ENCODE results near the gene GAS7. TPM values are rescaled to one million over a fixed set of nuclear protein-coding genes. Genes with fewer than 3 reads are reported as not detected.

GAS7 gene
- total RNA-seq, 1 experiment from 2014 or later: 4.1 TPM

DNA sequence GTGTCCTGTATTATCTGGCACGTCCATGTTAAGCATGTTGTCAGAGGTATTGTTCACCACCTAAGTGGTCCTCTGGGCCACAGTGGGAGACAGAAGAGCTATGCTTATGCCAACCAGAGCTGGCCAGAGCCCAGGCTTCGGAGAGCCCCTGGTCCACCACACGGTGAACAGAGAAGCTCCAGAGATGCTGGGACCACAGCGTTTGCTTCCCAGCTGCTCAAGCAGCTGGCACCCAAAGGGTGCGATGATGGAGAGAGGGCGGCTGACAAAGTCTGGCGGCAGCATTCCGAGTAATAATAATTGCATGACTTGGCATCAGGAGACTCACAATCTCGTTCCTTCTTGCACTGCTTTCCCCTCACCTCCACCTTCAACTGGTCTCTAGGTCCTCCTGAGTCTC, 257.6 kb downstream of the GAS7 start:
- ChIA-PET RAD21 (ENCODE audit: low non-redundant PET in 1 of 2, low total read pairs in 2 of 2, uncharacterized antibody in 2 of 2, unreplicated experiment in 2 of 2) (no interaction called here), CTCF (interaction anchor here (1.2 to 1.4 kb wide), 2 partner anchors 12 to 16 kb away, joined by 3 to 4 read pairs; no protein-coding TSS in a partner anchor), POLR2A (no interaction called here)
- no peak for ATAC-seq
- Histone ChIP-seq H2AFZ (ENCODE audit: low read depth, low read length, poor library complexity, severe bottlenecking) (no peak overlapping the region), H3K9ac (ENCODE audit: low read length) (no peak overlapping the region), H4K20me1 (ENCODE audit: insufficient read depth) (no peaks in the 10 kb centered on the region), H3K4me1 (ENCODE audit: control insufficient read depth in 1 of 2, insufficient read depth in 2 of 2, low read length in 2 of 2) (no peaks in the 10 kb centered on the region), H3K9me3 (ENCODE audit: control insufficient read depth in 1 of 2, insufficient read depth in 1 of 2, low read depth in 1 of 2, low read length in 2 of 2) (no peaks in the 10 kb centered on the region), H3K4me3 (replicated peaks in 1 of 2; ENCODE audit: low read depth in 1 of 2, low read length in 2 of 2) (no peak overlapping the region), H3K36me3 (ENCODE audit: control insufficient read depth in 1 of 2, insufficient read depth in 2 of 2, low read length in 2 of 2) (no peaks in the 10 kb centered on the region), H3K27me3 (ENCODE audit: insufficient read depth, low read length) (no peaks in the 10 kb centered on the region), H3K9me2 (ENCODE audit: insufficient read depth) (no peaks in the 10 kb centered on the region), H3K27ac (ENCODE audit: low read depth, low read length) (no peak overlapping the region), H3K79me2 (ENCODE audit: insufficient read depth, low read length) (no peaks in the 10 kb centered on the region), H3K4me2 (ENCODE audit: low read length) (no peak overlapping the region)
- no TSS peak for BruUV-seq (replicated peaks)
- intact Hi-C loops (cut with micrococcal nuclease): no loop called here
- TF ChIP-seq FOSL1 (IDR thresholded peaks at IDR 0.05; ENCODE audit: low read depth): no peak
- TF ChIP-seq, protein P1, sequence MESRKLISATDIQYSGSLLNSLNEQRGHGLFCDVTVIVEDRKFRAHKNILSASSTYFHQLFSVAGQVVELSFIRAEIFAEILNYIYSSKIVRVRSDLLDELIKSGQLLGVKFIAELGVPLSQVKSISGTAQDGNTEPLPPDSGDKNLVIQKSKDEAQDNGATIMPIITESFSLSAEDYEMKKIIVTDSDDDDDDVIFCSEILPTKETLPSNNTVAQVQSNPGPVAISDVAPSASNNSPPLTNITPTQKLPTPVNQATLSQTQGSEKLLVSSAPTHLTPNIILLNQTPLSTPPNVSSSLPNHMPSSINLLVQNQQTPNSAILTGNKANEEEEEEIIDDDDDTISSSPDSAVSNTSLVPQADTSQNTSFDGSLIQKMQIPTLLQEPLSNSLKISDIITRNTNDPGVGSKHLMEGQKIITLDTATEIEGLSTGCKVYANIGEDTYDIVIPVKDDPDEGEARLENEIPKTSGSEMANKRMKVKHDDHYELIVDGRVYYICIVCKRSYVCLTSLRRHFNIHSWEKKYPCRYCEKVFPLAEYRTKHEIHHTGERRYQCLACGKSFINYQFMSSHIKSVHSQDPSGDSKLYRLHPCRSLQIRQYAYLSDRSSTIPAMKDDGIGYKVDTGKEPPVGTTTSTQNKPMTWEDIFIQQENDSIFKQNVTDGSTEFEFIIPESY (IDR thresholded peaks at IDR 0.05; ENCODE audit: extremely low read depth, insufficient replicate concordance, low read length): no peak
- TF ChIP-seq CBX3 (IDR thresholded peaks at IDR 0.05; ENCODE audit: low read depth): no peak
- no peak for DNase-seq (ENCODE audit: low read depth, low spot score)

DNA sequence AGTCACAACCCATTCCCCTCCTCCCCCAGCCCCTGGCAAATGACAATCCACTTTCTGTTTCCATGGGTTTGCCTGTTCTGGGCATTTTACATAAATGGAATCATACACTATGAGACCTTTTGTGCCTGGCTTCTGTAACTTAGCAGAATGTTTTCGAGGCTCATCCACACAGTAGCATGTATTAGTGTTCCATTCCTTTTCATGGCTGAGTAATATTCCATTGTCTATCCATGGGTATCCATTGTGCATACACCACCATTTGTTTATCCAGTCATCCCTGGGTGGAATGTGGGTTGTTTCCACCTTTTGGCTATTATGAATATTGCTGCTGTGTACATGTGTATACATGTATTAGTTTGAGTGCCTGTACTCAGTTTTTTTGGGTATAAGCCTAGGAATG, 259.6 kb downstream of the GAS7 start:
- CTCF ChIA-PET: interaction anchor here (1.2 kb wide), 1 partner anchor 10 kb away, joined by 3 read pairs; no protein-coding TSS in a partner anchor
- no peaks in the 10 kb centered on the region for H3K9me2 ChIP-seq (ENCODE audit: insufficient read depth)
- no TSS peak for BruUV-seq (replicated peaks)
- TF ChIP-seq YY1 (IDR thresholded peaks at IDR 0.05; ENCODE audit: extremely low read depth, insufficient replicate concordance, low read depth, low read length) (no peak), FOSL1 (IDR thresholded peaks at IDR 0.05; ENCODE audit: low read depth) (no peak), CEBPB (IDR thresholded peaks at IDR 0.05; ENCODE audit: low read depth) (no peak), POLR2AphosphoS5 (IDR thresholded peaks at IDR 0.05; ENCODE audit: low read depth, low read length) (no peak), ELF1 (IDR thresholded peaks at IDR 0.05; ENCODE audit: borderline replicate concordance, low read depth) (no peak), POLR2A (IDR thresholded peaks at IDR 0.05; ENCODE audit: borderline replicate concordance, extremely low read depth, insufficient read depth, insufficient read length) (no peak), ZNF274 (IDR thresholded peaks at IDR 0.05; ENCODE audit: low read depth, low read length) (no peak), SIN3A (IDR thresholded peaks at IDR 0.05; ENCODE audit: low read depth) (no peak)
- TF ChIP-seq, protein P2, sequence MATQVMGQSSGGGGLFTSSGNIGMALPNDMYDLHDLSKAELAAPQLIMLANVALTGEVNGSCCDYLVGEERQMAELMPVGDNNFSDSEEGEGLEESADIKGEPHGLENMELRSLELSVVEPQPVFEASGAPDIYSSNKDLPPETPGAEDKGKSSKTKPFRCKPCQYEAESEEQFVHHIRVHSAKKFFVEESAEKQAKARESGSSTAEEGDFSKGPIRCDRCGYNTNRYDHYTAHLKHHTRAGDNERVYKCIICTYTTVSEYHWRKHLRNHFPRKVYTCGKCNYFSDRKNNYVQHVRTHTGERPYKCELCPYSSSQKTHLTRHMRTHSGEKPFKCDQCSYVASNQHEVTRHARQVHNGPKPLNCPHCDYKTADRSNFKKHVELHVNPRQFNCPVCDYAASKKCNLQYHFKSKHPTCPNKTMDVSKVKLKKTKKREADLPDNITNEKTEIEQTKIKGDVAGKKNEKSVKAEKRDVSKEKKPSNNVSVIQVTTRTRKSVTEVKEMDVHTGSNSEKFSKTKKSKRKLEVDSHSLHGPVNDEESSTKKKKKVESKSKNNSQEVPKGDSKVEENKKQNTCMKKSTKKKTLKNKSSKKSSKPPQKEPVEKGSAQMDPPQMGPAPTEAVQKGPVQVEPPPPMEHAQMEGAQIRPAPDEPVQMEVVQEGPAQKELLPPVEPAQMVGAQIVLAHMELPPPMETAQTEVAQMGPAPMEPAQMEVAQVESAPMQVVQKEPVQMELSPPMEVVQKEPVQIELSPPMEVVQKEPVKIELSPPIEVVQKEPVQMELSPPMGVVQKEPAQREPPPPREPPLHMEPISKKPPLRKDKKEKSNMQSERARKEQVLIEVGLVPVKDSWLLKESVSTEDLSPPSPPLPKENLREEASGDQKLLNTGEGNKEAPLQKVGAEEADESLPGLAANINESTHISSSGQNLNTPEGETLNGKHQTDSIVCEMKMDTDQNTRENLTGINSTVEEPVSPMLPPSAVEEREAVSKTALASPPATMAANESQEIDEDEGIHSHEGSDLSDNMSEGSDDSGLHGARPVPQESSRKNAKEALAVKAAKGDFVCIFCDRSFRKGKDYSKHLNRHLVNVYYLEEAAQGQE (IDR thresholded peaks at IDR 0.05; ENCODE audit: low read depth): no peak
- TF ChIP-seq, protein P3, sequence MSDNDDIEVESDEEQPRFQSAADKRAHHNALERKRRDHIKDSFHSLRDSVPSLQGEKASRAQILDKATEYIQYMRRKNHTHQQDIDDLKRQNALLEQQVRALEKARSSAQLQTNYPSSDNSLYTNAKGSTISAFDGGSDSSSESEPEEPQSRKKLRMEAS (IDR thresholded peaks at IDR 0.05): no peak
- TF ChIP-seq, protein P1 (IDR thresholded peaks at IDR 0.05; ENCODE audit: extremely low read depth, insufficient replicate concordance, low read length): no peak

More for the DNA sequence above, 259.6 kb downstream of the GAS7 start:
- Histone ChIP-seq H3K27me3 (ENCODE audit: insufficient read depth, low read length) (no peaks in the 10 kb centered on the region), H4K20me1 (ENCODE audit: insufficient read depth) (no peaks in the 10 kb centered on the region), H3K4me1 (ENCODE audit: control insufficient read depth in 1 of 2, insufficient read depth in 2 of 2, low read length in 2 of 2) (no peaks in the 10 kb centered on the region), H3K27ac (ENCODE audit: low read depth, low read length) (no peak overlapping the region), H3K9me3 (ENCODE audit: control insufficient read depth in 1 of 2, insufficient read depth in 1 of 2, low read depth in 1 of 2, low read length in 2 of 2) (no peaks in the 10 kb centered on the region), H2AFZ (ENCODE audit: low read depth, low read length, poor library complexity, severe bottlenecking) (no peak overlapping the region), H3K79me2 (ENCODE audit: insufficient read depth, low read length) (no peaks in the 10 kb centered on the region), H3K4me3 (replicated peaks in 1 of 2; ENCODE audit: low read depth in 1 of 2, low read length in 2 of 2) (no peak overlapping the region), H3K36me3 (ENCODE audit: control insufficient read depth in 1 of 2, insufficient read depth in 2 of 2, low read length in 2 of 2) (no peaks in the 10 kb centered on the region), H3K9ac (ENCODE audit: low read length) (no peak overlapping the region), H3K4me2 (ENCODE audit: low read length) (no peak overlapping the region)
- ATAC-seq (no peak), DNase-seq (ENCODE audit: low read depth, low spot score) (no peak)
- ChIA-PET RAD21 (ENCODE audit: low non-redundant PET in 1 of 2, low total read pairs in 2 of 2, uncharacterized antibody in 2 of 2, unreplicated experiment in 2 of 2) (no interaction called here), POLR2A (no interaction called here)
- intact Hi-C loops (cut with micrococcal nuclease): no loop called here

All from HCT116 (cell line).